HEK293 (cell line): ENCODE results near the gene NRF1.

Source experiments
- GLIS2 ChIP-seq: fragments of 450-650 bp; formaldehyde crosslinking; IDR thresholded peaks from 2 replicates; pipeline ENCODE4 v1.5.1; 2016; ENCODE audit warnings: missing biosample characterization, missing genetic modification characterization
- HIC1 ChIP-seq: fragments of 450-650 bp; formaldehyde crosslinking; IDR thresholded peaks from 2 replicates; pipeline ENCODE4 v1.5.1; 2016; ENCODE audit warnings: missing biosample characterization, missing genetic modification characterization
- HOXA7 ChIP-seq: sonication (generic); formaldehyde crosslinking; IDR thresholded peaks from 2 replicates; pipeline ENCODE4 v1.8.1; 2022; ENCODE audit warnings: missing genetic modification reagents, borderline replicate concordance
- HOXC10 ChIP-seq: sonication (generic); formaldehyde crosslinking; IDR thresholded peaks from 2 replicates; pipeline ENCODE4 v1.8.1; 2023; ENCODE audit warnings: mild to moderate bottlenecking, missing genetic modification reagents
- HOXD13 ChIP-seq: sonication (generic); formaldehyde crosslinking; IDR thresholded peaks from 2 replicates; pipeline ENCODE4 v1.8.0; 2022; ENCODE audit warnings: missing genetic modification reagents, borderline replicate concordance
- KLF7 ChIP-seq: fragments of 450-650 bp; formaldehyde crosslinking; IDR thresholded peaks from 2 replicates; pipeline ENCODE4 v1.5.1; 2016; ENCODE audit warnings: missing biosample characterization, missing genetic modification characterization, borderline replicate concordance
- KLF9 ChIP-seq: fragments of 450-650 bp; formaldehyde crosslinking; IDR thresholded peaks from 2 replicates; pipeline ENCODE4 v1.5.1; 2016; ENCODE audit warnings: missing biosample characterization, missing genetic modification characterization, low read depth
- MZF1 ChIP-seq: fragments of 450-650 bp; formaldehyde crosslinking; IDR thresholded peaks from 2 replicates; pipeline ENCODE4 v1.5.1; 2017; ENCODE audit warnings: missing biosample characterization, missing genetic modification characterization, borderline replicate concordance
- OVOL3 ChIP-seq: fragments of 450-650 bp; formaldehyde crosslinking; IDR thresholded peaks from 2 replicates; pipeline ENCODE4 v1.5.1; 2016; ENCODE audit warnings: missing biosample characterization, missing genetic modification characterization
- PBX3 ChIP-seq: sonication (generic); formaldehyde crosslinking; IDR thresholded peaks from 2 replicates; pipeline ENCODE4 v1.8.1; 2022; ENCODE audit warnings: mild to moderate bottlenecking, moderate library complexity, missing genetic modification reagents
- PRDM1 ChIP-seq: fragments of 450-650 bp; formaldehyde crosslinking; IDR thresholded peaks from 2 replicates; pipeline ENCODE4; 2016; ENCODE audit warnings: missing biosample characterization, missing genetic modification characterization
- SP7 ChIP-seq: fragments of 450-650 bp; formaldehyde crosslinking; IDR thresholded peaks from 2 replicates; pipeline ENCODE4 v1.5.1; 2016; ENCODE audit warnings: missing biosample characterization, missing genetic modification characterization
- TCF7L2 ChIP-seq: IDR thresholded peaks from 2 replicates; pipeline ENCODE4 v1.6.1; 2011; ENCODE audit warnings: low read depth, mild to moderate bottlenecking, inconsistent platforms, low read length, moderate library complexity, borderline replicate concordance
- YY1 ChIP-seq: fragments of 450-650 bp; formaldehyde crosslinking; IDR thresholded peaks from 2 replicates; pipeline ENCODE4 v1.5.1; 2018; ENCODE audit warnings: missing biosample characterization, missing genetic modification characterization
- YY2 ChIP-seq: fragments of 450-650 bp; formaldehyde crosslinking; IDR thresholded peaks from 2 replicates; pipeline ENCODE4 v1.5.1; 2016; ENCODE audit warnings: missing biosample characterization, missing genetic modification characterization
- ZBTB17 ChIP-seq: fragments of 450-650 bp; formaldehyde crosslinking; IDR thresholded peaks from 2 replicates; pipeline ENCODE4 v1.5.1; 2016; ENCODE audit warnings: missing biosample characterization, missing genetic modification characterization
- ZNF121 ChIP-seq: fragments of 450-650 bp; formaldehyde crosslinking; IDR thresholded peaks from 2 replicates; pipeline ENCODE4 v1.5.1; 2016; ENCODE audit warnings: missing biosample characterization, missing genetic modification characterization
- ZNF138 ChIP-seq: fragments of 450-650 bp; formaldehyde crosslinking; IDR thresholded peaks from 2 replicates; pipeline ENCODE4 v1.5.1; 2016; ENCODE audit warnings: missing biosample characterization, missing genetic modification characterization, borderline replicate concordance
- ZNF140 ChIP-seq: fragments of 450-650 bp; formaldehyde crosslinking; IDR thresholded peaks from 2 replicates; pipeline ENCODE4 v1.5.1; 2016; ENCODE audit warnings: missing biosample characterization, missing genetic modification characterization
- ZNF16 ChIP-seq: fragments of 450-650 bp; formaldehyde crosslinking; IDR thresholded peaks from 2 replicates; pipeline ENCODE4 v1.5.1; 2016; ENCODE audit warnings: low read depth, missing biosample characterization, missing genetic modification characterization
- ZNF184 ChIP-seq: fragments of 450-650 bp; IDR thresholded peaks from 2 replicates; pipeline ENCODE4 v1.5.1; 2018; ENCODE audit warnings: missing biosample characterization, mild to moderate bottlenecking, missing genetic modification characterization
- ZNF211 ChIP-seq: fragments of 450-650 bp; formaldehyde crosslinking; IDR thresholded peaks from 2 replicates; pipeline ENCODE4 v1.5.1; 2016; ENCODE audit warnings: low read depth, missing biosample characterization, missing genetic modification characterization
- ZNF280C ChIP-seq: fragments of 450-650 bp; formaldehyde crosslinking; IDR thresholded peaks from 2 replicates; pipeline ENCODE4 v1.5.1; 2016; ENCODE audit warnings: missing biosample characterization, missing genetic modification characterization
- ZNF521 ChIP-seq: fragments of 450-650 bp; formaldehyde crosslinking; IDR thresholded peaks from 2 replicates; pipeline ENCODE4 v1.5.1; 2017; ENCODE audit warnings: missing biosample characterization, mild to moderate bottlenecking, missing genetic modification characterization
- ZNF558 ChIP-seq: fragments of 450-650 bp; formaldehyde crosslinking; IDR thresholded peaks from 2 replicates; pipeline ENCODE4 v1.5.1; 2016; ENCODE audit warnings: missing biosample characterization, missing genetic modification characterization
- ZSCAN5A ChIP-seq: fragments of 450-650 bp; formaldehyde crosslinking; IDR thresholded peaks from 2 replicates; pipeline ENCODE4 v1.5.1; 2016; ENCODE audit warnings: missing biosample characterization, missing genetic modification characterization
- TF ChIP-seq, protein P1 (sequence below): fragments of 450-650 bp; formaldehyde crosslinking; IDR thresholded peaks from 2 replicates; pipeline ENCODE4 v1.5.1; 2016; ENCODE audit warnings: missing biosample characterization, missing genetic modification characterization, borderline replicate concordance
- TF ChIP-seq, protein P2 (sequence below): fragments of 450-650 bp; formaldehyde crosslinking; IDR thresholded peaks from 2 replicates; pipeline ENCODE4 v1.5.1; 2017; ENCODE audit warnings: missing biosample characterization, missing genetic modification characterization

NRF1 gene

DNA sequence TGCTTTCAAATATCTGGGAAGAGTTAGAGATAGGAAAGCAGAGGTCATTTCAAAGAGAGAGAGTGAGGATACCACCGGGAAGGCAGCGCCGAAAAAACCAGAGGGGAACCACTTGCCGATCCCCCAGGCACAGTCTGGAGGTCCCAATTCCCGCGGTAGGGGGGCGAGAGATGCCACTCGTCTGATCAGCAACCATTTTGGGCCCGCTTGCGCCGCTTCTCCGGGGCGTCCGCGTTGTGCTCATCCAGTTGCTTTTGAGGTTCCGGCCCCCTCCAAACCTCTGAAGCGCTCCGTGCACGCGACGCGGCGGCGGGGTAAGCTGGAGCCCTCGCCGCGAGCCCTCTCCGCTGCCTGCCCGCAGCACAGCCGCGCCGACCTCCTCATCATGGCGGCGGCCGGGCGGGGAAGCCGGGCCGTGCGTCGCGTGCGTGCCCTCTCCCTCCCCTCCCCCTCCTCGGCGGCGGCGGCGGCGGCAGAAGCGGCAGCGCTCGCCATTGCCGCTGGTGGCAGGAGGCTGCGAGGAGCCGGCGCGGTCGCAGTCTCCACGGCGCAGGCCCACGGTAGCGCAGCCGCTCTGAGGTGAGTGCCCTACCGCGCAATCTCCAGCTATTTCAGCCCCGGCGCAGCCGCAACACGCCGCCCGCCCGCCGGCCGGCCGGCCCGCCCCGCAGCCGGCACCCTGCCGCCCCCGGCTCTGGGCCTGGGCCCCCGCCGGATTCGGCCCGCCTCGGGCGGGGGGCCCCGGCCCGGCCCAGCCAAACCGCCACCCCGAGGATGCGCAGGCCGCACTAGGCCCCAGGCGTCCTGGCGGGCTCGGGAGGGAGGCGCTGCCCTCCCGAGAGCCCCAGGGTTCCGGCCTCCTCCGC lies at the start of gene NRF1 (continued):
- TF ChIP-seq HIC1 (peak; percentile 75; the same call in 1 of the 2 replicates), YY2 (peak; percentile 91), KLF7 (tag by site-specific recombination) (no peak), ZSCAN5A (tag by site-specific recombination) (0 out of 2 replicates have a peak, but pooled peaks have one; percentile 49), ZNF140 (tag by site-specific recombination) (no peak), GLIS2 (tag by site-specific recombination) (peak; percentile 71), ZNF184 (tag by site-specific recombination) (no peak; the same call in 1 of the 2 replicates), YY1 (tag by site-specific recombination) (peak; percentile 98), ZNF280C (tag by site-specific recombination) (no peak), MZF1 (tag by site-specific recombination) (0 out of 2 replicates have a peak, but pooled peaks have one; percentile 13), ZNF138 (tag by site-specific recombination) (no peak), PRDM1 (no peak), OVOL3 (0 out of 2 replicates have a peak, but pooled peaks have one; percentile 26), TCF7L2 (no peak), ZNF211 (tag by site-specific recombination) (no peak), PBX3 (CRISPR knock-in tag) (peak; percentile 88; the same call in 1 of the 2 replicates), ZNF121 (no peak), HOXC10 (CRISPR knock-in tag) (0 out of 2 replicates have a peak, but pooled peaks have one; percentile 49), ZNF521 (tag by site-specific recombination) (no peak), HOXD13 (CRISPR knock-in tag) (no peak), HOXA7 (CRISPR knock-in tag) (no peak), ZBTB17 (tag by site-specific recombination) (peak; percentile 51), SP7 (tag by site-specific recombination) (peak; percentile 64), ZNF16 (tag by site-specific recombination) (no peak), ZNF558 (tag by site-specific recombination) (no peak), KLF9 (no peak)
- TF ChIP-seq, protein P1, sequence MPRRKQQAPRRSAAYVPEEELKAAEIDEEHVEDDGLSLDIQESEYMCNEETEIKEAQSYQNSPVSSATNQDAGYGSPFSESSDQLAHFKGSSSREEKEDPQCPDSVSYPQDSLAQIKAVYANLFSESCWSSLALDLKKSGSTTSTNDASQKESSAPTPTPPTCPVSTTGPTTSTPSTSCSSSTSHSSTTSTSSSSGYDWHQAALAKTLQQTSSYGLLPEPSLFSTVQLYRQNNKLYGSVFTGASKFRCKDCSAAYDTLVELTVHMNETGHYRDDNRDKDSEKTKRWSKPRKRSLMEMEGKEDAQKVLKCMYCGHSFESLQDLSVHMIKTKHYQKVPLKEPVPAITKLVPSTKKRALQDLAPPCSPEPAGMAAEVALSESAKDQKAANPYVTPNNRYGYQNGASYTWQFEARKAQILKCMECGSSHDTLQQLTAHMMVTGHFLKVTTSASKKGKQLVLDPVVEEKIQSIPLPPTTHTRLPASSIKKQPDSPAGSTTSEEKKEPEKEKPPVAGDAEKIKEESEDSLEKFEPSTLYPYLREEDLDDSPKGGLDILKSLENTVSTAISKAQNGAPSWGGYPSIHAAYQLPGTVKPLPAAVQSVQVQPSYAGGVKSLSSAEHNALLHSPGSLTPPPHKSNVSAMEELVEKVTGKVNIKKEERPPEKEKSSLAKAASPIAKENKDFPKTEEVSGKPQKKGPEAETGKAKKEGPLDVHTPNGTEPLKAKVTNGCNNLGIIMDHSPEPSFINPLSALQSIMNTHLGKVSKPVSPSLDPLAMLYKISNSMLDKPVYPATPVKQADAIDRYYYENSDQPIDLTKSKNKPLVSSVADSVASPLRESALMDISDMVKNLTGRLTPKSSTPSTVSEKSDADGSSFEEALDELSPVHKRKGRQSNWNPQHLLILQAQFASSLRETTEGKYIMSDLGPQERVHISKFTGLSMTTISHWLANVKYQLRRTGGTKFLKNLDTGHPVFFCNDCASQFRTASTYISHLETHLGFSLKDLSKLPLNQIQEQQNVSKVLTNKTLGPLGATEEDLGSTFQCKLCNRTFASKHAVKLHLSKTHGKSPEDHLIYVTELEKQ (tag by site-specific recombination): no peak
- TF ChIP-seq, protein P2, sequence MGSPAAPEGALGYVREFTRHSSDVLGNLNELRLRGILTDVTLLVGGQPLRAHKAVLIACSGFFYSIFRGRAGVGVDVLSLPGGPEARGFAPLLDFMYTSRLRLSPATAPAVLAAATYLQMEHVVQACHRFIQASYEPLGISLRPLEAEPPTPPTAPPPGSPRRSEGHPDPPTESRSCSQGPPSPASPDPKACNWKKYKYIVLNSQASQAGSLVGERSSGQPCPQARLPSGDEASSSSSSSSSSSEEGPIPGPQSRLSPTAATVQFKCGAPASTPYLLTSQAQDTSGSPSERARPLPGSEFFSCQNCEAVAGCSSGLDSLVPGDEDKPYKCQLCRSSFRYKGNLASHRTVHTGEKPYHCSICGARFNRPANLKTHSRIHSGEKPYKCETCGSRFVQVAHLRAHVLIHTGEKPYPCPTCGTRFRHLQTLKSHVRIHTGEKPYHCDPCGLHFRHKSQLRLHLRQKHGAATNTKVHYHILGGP (tag by site-specific recombination): no peak
